OCI-LY3 (cell line): Measurements from ENCODE around the gene PLCB1.

Experiments used
- H2AFZ ChIP-seq: fragments of 200-600, 300-600 bp; shearing (Covaris generic); 2 replicates; pipeline ENCODE4 v1.6.0; 2014; ENCODE audit warnings: antibody characterized with exemption, low read depth, low read length
- H3K27ac ChIP-seq: fragments of 200-600, 300-600 bp; sonication (generic); 2 replicates; pipeline ENCODE4 v1.5.1; 2014; ENCODE audit warnings: mild to moderate bottlenecking, low read length, moderate library complexity, mixed read lengths
- H3K27me3 ChIP-seq: fragments of 200-600, 300-600 bp; sonication (generic); 2 replicates; pipeline ENCODE4 v1.6.1; 2014; ENCODE audit warnings: low read depth, low read length, mixed read lengths
- H3K36me3 ChIP-seq: fragments of 200-600, 300-600 bp; sonication (generic); replicated peaks from 2 replicates; pipeline ENCODE3; 2014; ENCODE audit warnings: low read depth, low read length, mixed read lengths
- H3K4me1 ChIP-seq: fragments of 300-600, 200-600 bp; sonication (generic); 2 replicates; pipeline ENCODE4 v1.6.1; 2014; ENCODE audit warnings: low read length, mixed read lengths
- H3K4me2 ChIP-seq: fragments of 200-600, 300-600 bp; sonication (generic); 2 replicates; pipeline ENCODE4 v1.6.1; 2014; ENCODE audit warnings: low read length, mixed read lengths
- H3K4me3 ChIP-seq: fragments of 300-600, 200-600 bp; sonication (generic); 2 replicates; pipeline ENCODE4 v1.5.1; 2014; ENCODE audit warnings: antibody characterized with exemption, mild to moderate bottlenecking, low read length, moderate library complexity
- H3K79me2 ChIP-seq: fragments of 300-600, 200-600 bp; shearing (Covaris generic); 2 replicates; pipeline ENCODE4 v1.6.1; 2014; ENCODE audit warnings: mild to moderate bottlenecking, low read length, mixed read lengths
- H3K9ac ChIP-seq: fragments of 300-600, 200-600 bp; shearing (Covaris generic); 2 replicates; pipeline ENCODE4 v1.6.0; 2014; ENCODE audit warnings: mild to moderate bottlenecking, low read length, moderate library complexity
- H3K9me3 ChIP-seq: fragments of 200-600, 300-600 bp; shearing (Covaris generic); 2 replicates; pipeline ENCODE4 v1.6.1; 2014; ENCODE audit warnings: low read length, mixed read lengths; ENCODE audit not compliant: insufficient read depth
- H4K20me1 ChIP-seq: fragments of 200-600, 300-600 bp; sonication (generic); 2 replicates; pipeline ENCODE4 v1.6.1; 2016; ENCODE audit warnings: low read length, mixed read lengths; ENCODE audit not compliant: insufficient read depth
- EZH2phosphoT487 ChIP-seq: fragments of 200-600 bp; shearing (Covaris generic); IDR thresholded peaks from 2 replicates; pipeline ENCODE4 v1.6.1; 2018; ENCODE audit warnings: antibody characterized with exemption, mixed run types, low read depth
- TF ChIP-seq, protein P1 (sequence below): fragments of 200-600, 300-600 bp; sonication (generic); IDR thresholded peaks from 2 replicates; pipeline ENCODE4 v1.5.1; 2014; ENCODE audit warnings: antibody characterized with exemption, low read length, low read depth

PLCB1 gene

DNA sequence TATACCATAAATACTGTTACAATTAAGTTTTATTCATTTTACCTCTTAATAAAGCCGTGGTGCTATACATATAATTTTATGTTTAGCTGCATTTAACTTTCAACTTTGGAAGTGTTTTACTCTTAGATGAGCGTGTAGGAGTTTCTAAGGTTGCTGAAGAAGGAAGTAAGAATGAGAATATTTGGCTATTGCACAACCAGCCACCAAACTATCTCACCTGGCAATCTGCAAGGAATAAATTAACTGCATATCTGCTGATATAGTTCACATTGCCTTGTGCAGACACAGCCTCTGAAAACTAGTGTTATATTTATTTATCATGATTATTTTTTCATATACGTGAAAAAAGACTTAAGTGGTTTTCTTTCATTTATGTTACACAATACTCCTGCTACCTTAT, 230.4 kb downstream of the PLCB1 start:
- Histone ChIP-seq H3K9me3 (no peaks in the 10 kb centered on the region), H2AFZ (no peak overlapping the region), H3K27me3 (peaks cover 11% of the 10 kb centered on the region; the same call in 1 of the 2 replicates), H4K20me1 (no peaks in the 10 kb centered on the region), H3K4me2 (no peak overlapping the region), H3K79me2 (no peaks in the 10 kb centered on the region), H3K4me3 (no peak overlapping the region), H3K36me3 (no peaks in the 10 kb centered on the region), H3K27ac (no peak overlapping the region), H3K4me1 (peaks cover 14% of the 10 kb centered on the region), H3K9ac (no peak overlapping the region)
- TF ChIP-seq EZH2phosphoT487 = no peak
- TF ChIP-seq, protein P1, sequence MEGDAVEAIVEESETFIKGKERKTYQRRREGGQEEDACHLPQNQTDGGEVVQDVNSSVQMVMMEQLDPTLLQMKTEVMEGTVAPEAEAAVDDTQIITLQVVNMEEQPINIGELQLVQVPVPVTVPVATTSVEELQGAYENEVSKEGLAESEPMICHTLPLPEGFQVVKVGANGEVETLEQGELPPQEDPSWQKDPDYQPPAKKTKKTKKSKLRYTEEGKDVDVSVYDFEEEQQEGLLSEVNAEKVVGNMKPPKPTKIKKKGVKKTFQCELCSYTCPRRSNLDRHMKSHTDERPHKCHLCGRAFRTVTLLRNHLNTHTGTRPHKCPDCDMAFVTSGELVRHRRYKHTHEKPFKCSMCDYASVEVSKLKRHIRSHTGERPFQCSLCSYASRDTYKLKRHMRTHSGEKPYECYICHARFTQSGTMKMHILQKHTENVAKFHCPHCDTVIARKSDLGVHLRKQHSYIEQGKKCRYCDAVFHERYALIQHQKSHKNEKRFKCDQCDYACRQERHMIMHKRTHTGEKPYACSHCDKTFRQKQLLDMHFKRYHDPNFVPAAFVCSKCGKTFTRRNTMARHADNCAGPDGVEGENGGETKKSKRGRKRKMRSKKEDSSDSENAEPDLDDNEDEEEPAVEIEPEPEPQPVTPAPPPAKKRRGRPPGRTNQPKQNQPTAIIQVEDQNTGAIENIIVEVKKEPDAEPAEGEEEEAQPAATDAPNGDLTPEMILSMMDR = no peak

GRCh38 chr20:8363970-8364733, 232.1 kb downstream of the PLCB1 start:
- TF ChIP-seq, protein P1 = no peak
- no peak for TF ChIP-seq EZH2phosphoT487
- no peaks in the 10 kb centered on the region for H3K79me2 ChIP-seq
- no peaks in the 10 kb centered on the region for H3K36me3 ChIP-seq
- no peaks in the 10 kb centered on the region for H3K9me3 ChIP-seq
- no peak overlapping the region for H3K27ac ChIP-seq
- peaks cover 16% of the 10 kb centered on the region; the same call in 1 of the 2 replicates for H3K27me3 ChIP-seq
- no peak overlapping the region for H3K4me3 ChIP-seq
- H3K9ac ChIP-seq = no peak overlapping the region
- H3K4me1 ChIP-seq = peaks cover 14% of the 10 kb centered on the region
- H3K4me2 ChIP-seq = no peak overlapping the region
- no peak overlapping the region for H2AFZ ChIP-seq
- H4K20me1 ChIP-seq = no peaks in the 10 kb centered on the region

DNA sequence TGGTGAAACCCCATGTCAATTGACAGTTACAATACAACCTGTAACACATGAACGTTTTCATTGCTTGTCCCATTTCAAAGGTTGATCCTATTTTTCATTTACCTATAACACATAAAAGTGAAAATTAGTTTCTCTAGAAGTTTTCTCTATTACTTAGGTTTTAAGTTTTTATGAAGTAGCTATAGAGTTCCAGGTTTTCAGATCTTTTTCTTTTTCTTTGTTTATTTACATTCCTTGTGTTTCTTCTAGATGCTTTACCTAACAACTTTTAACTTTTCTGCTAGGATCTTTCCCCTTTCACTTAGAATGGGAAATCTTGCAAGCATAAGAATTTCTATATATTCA, 232.6 kb downstream of the PLCB1 start:
- H3K79me2 ChIP-seq = no peaks in the 10 kb centered on the region
- H3K9ac ChIP-seq = no peak overlapping the region
- no peak overlapping the region for H3K4me2 ChIP-seq
- H4K20me1 ChIP-seq = no peaks in the 10 kb centered on the region
- no peaks in the 10 kb centered on the region for H3K36me3 ChIP-seq
- H3K4me3 ChIP-seq = no peak overlapping the region
- no peaks in the 10 kb centered on the region for H3K9me3 ChIP-seq
- H2AFZ ChIP-seq = no peak overlapping the region
- H3K4me1 ChIP-seq = peaks cover 14% of the 10 kb centered on the region
- peaks cover 18% of the 10 kb centered on the region; the same call in 1 of the 2 replicates for H3K27me3 ChIP-seq
- TF ChIP-seq EZH2phosphoT487 = no peak
- TF ChIP-seq, protein P1 = no peak
- no peak overlapping the region for H3K27ac ChIP-seq

GRCh38 chr20:8365634-8366033, 233.6 kb downstream of the PLCB1 start:
- H3K27me3 ChIP-seq = peaks cover 19% of the 10 kb centered on the region; the same call in 1 of the 2 replicates
- no peak overlapping the region for H3K4me2 ChIP-seq
- no peaks in the 10 kb centered on the region for H3K9me3 ChIP-seq
- H3K79me2 ChIP-seq = no peaks in the 10 kb centered on the region
- H2AFZ ChIP-seq = no peak overlapping the region
- peaks cover 14% of the 10 kb centered on the region for H3K4me1 ChIP-seq
- no peak overlapping the region for H3K4me3 ChIP-seq
- H3K36me3 ChIP-seq = no peaks in the 10 kb centered on the region
- no peak overlapping the region for H3K9ac ChIP-seq
- no peak overlapping the region for H3K27ac ChIP-seq
- no peak for TF ChIP-seq EZH2phosphoT487
- TF ChIP-seq, protein P1 = no peak
- H4K20me1 ChIP-seq = no peaks in the 10 kb centered on the region
